GM12878 (cell line): ENCODE data around the gene KCTD2. TPM values are rescaled to one million over a fixed set of nuclear protein-coding genes. Genes with fewer than 3 reads are reported as not detected.

ENCODE experiments used
- ATAC-seq: fragments of 200-7000 bp; cut with Tn5 transposase; 3 replicates; pipeline ENCODE4 v1.9.1; 2020; ENCODE audit warnings: mild to moderate bottlenecking, moderate library complexity
- BruUV-seq: library from RNA; stranded (reverse); fragments of 400-500 nt; replicated peaks from 2 replicates; lab custom pipeline; 2021; lab: Mats Ljungman, UMichigan
- CTCF ChIA-PET: fragments of 300-600 bp; sonication (Branson Sonifier 250); formaldehyde crosslinking; extraction: SDS; loops from one replicate; lab custom pipeline; 2021; ENCODE audit warnings: inconsistent platforms; lab: Yijun Ruan, JAX
- POLR2A ChIA-PET: fragments of 350-600 bp; formaldehyde crosslinking; extraction: SDS; loops from one replicate; lab custom pipeline; 2021; ENCODE audit warnings: inconsistent platforms; lab: Charles Lee
- RAD21 ChIA-PET: fragments of 300-600 bp; sonication (Branson Sonifier 250); formaldehyde crosslinking; loops from one replicate; lab custom pipeline; 2023; ENCODE audit warnings: antibody characterized with exemption; ENCODE audit not compliant: unreplicated experiment; lab: Charles Lee
- SMC1A ChIA-PET: fragments of 300-600 bp; sonication (Branson Sonifier 250); formaldehyde crosslinking; loops from one replicate; lab custom pipeline; 2023; ENCODE audit not compliant: unreplicated experiment, uncharacterized antibody; lab: Charles Lee
- DNase-seq: peaks from one replicate; pipeline ENCODE4 v3.0.0-alpha.2; 2011; ENCODE audit warnings: low read depth, low spot score
- FAIRE-seq: peaks from 3 replicates; lab custom pipeline; 2011; peaks lifted over from hg19 to GRCh38; lab: Jason Lieb, UNC
- H2AFZ ChIP-seq: 2 replicates; pipeline ENCODE4 v1.6.0; 2011; ENCODE audit warnings: low read depth, low read length, control low read depth; ENCODE audit not compliant: control insufficient read depth
- H3K27ac ChIP-seq: 2 replicates; pipeline ENCODE4 v1.5.1; 2011; ENCODE audit warnings: control low read depth; ENCODE audit not compliant: control insufficient read depth, insufficient read depth
- H3K27me3 ChIP-seq, 2 experiments: replicated peaks in 1 of 2; 2 replicates each; pipeline versions ENCODE4 v1.6.0 to v1.6.1; 2011; ENCODE audit warnings: low read length in 1 of 2; ENCODE audit not compliant: control insufficient read depth in 2 of 2, insufficient read depth in 2 of 2
- H3K36me3 ChIP-seq, 2 experiments: 2 replicates each; pipeline ENCODE4 v1.5.1; 2011; ENCODE audit warnings: low read length in 1 of 2; ENCODE audit not compliant: control insufficient read depth in 2 of 2, insufficient read depth in 2 of 2
- H3K4me1 ChIP-seq: 2 replicates; pipeline ENCODE4 v1.6.1; 2011; ENCODE audit warnings: mild to moderate bottlenecking, low read length, moderate library complexity, mixed read lengths; ENCODE audit not compliant: control insufficient read depth, insufficient read depth
- H3K4me2 ChIP-seq: 2 replicates; pipeline ENCODE4 v1.6.0; 2011; ENCODE audit warnings: control low read depth; ENCODE audit not compliant: control insufficient read depth, insufficient read depth
- H3K4me3 ChIP-seq: fragments of 200-600 bp; sonication (generic); 2 replicates; pipeline ENCODE4 v1.5.1; 2016
- H3K79me2 ChIP-seq: 2 replicates; pipeline ENCODE4 v1.6.0; 2011; ENCODE audit warnings: low read length; ENCODE audit not compliant: control insufficient read depth, insufficient read depth
- H3K9ac ChIP-seq: 2 replicates; pipeline ENCODE4 v1.8.0; 2011; ENCODE audit warnings: low read length, control low read depth, mixed read lengths; ENCODE audit not compliant: control insufficient read depth, insufficient read depth
- H3K9me3 ChIP-seq: replicated peaks from 3 replicates; pipeline ENCODE4 v1.5.1; 2011; ENCODE audit warnings: mild to moderate bottlenecking, low read length; ENCODE audit not compliant: control insufficient read depth, insufficient read depth
- H4K20me1 ChIP-seq: 2 replicates; pipeline ENCODE4 v1.6.0; 2011; ENCODE audit not compliant: control insufficient read depth, insufficient read depth
- CBFB ChIP-seq: IDR thresholded peaks from 2 replicates; pipeline ENCODE4 v1.6.1; 2016; ENCODE audit warnings: antibody characterized with exemption, low read depth
- CHD2 ChIP-seq: IDR thresholded peaks from 2 replicates; pipeline ENCODE4 v1.6.1; 2011; ENCODE audit warnings: low read depth, low read length, improper control_type of control experiment, borderline replicate concordance
- EGR1 ChIP-seq, 2 experiments: IDR thresholded peaks; 1 replicate in 1 of 2; 2 replicates in 1 of 2; pipeline ENCODE4 v1.6.1; 2011 to 2012; ENCODE audit warnings: low read depth in 2 of 2, low read length in 2 of 2, borderline replicate concordance in 1 of 2, mild to moderate bottlenecking in 1 of 2, moderate library complexity in 1 of 2
- FOXM1 ChIP-seq: IDR thresholded peaks from 2 replicates; pipeline ENCODE4 v1.6.1; 2012; ENCODE audit warnings: low read depth, mild to moderate bottlenecking, inconsistent platforms, low read length, moderate library complexity
- KDM1A ChIP-seq: fragments of 200-600 bp; sonication (generic); IDR thresholded peaks from 2 replicates; pipeline ENCODE4 v1.6.1; 2016; ENCODE audit warnings: borderline replicate concordance
- NFYA ChIP-seq: IDR thresholded peaks from 2 replicates; pipeline ENCODE4 v1.6.1; 2011; ENCODE audit warnings: low read depth, mild to moderate bottlenecking, low read length, improper control_type of control experiment, borderline replicate concordance
- NFYB ChIP-seq: IDR thresholded peaks from 2 replicates; pipeline ENCODE4 v1.6.1; 2011; ENCODE audit warnings: low read depth, mild to moderate bottlenecking, low read length, improper control_type of control experiment, moderate library complexity; ENCODE audit not compliant: insufficient read depth
- NR2C1 ChIP-seq: fragments of 450-650 bp; IDR thresholded peaks from 2 replicates; pipeline ENCODE4 v1.6.1; 2017; ENCODE audit warnings: antibody characterized with exemption, mild to moderate bottlenecking, moderate library complexity
- POLR2AphosphoS5 ChIP-seq: IDR thresholded peaks from 2 replicates; pipeline ENCODE4 v1.6.1; 2011; ENCODE audit warnings: mild to moderate bottlenecking, low read length, inconsistent platforms
- RCOR1 ChIP-seq: conservative IDR thresholded peaks from 2 replicates; pipeline ENCODE4 v1.6.1; 2012; ENCODE audit warnings: low read depth, low read length, improper control_type of control experiment
- RELA ChIP-seq: fragments of 450-650 bp; IDR thresholded peaks from 2 replicates; pipeline ENCODE4 v1.8.0; 2014; ENCODE audit warnings: borderline replicate concordance; ENCODE audit not compliant: partially characterized antibody
- SMAD1 ChIP-seq: fragments of 450-650 bp; IDR thresholded peaks from 2 replicates; pipeline ENCODE4 v1.6.1; 2018; ENCODE audit warnings: mild to moderate bottlenecking, low read depth; ENCODE audit not compliant: partially characterized antibody
- SMAD5 ChIP-seq: IDR thresholded peaks from 2 replicates; pipeline ENCODE4 v1.6.1; 2016; ENCODE audit warnings: antibody characterized with exemption, low read depth
- ZNF217 ChIP-seq: fragments of 450-650 bp; IDR thresholded peaks from 2 replicates; pipeline ENCODE4 v1.6.1; 2017; ENCODE audit warnings: antibody characterized with exemption, mild to moderate bottlenecking
- ZNF622 ChIP-seq: fragments of 450-650 bp; IDR thresholded peaks from 2 replicates; pipeline ENCODE4 v1.6.1; 2017; ENCODE audit warnings: mild to moderate bottlenecking, inconsistent platforms
- WGBS: methylation state at CpG from one replicate; pipeline ENCODE4 v1.1.6; 2016; ENCODE audit warnings: low lambda C conversion rate; ENCODE audit not compliant: insufficient replicate concordance, insufficient coverage; ENCODE audit errors: missing lambda C conversion rate; 5-methylcytosine and 5-hydroxymethylcytosine counted together
- in situ Hi-C: fragments of 300-500 bp; cut with MboI; formaldehyde crosslinking; loops from 9 replicates; pipeline ENCODE4 v1.14.3; 2018; ENCODE audit warnings: mixed read lengths
- intact Hi-C: fragments of 100-400 bp; cut with micrococcal nuclease; formaldehyde crosslinking; loops from one replicate; pipeline ENCODE4 v1.14.2; 2022; ENCODE audit not compliant: unreplicated experiment
- polyA plus RNA-seq, 11 experiments: library from polyadenylated mRNA; depleted of rRNA in 4 of 11; unstranded in 6 of 11; stranded (reverse) in 5 of 11; fragments of >200 nt; fragmentation: Nextera tagmentation in 4 of 11; fragmentation: Illumina TruSeq in 1 of 11; extraction: Ambion mirVana in 4 of 11; extraction: Trizol in 1 of 11; gene quantifications; 1 replicate in 1 of 11; 2 replicates in 10 of 11; pipeline versions ENCODE4 v1.2.1 to v1.2.3, GENCODE V29; 2011 to 2016; ENCODE audit warnings: inconsistent platforms in 2 of 11, missing spikeins in 2 of 11, low read depth in 1 of 11
- total RNA-seq, 4 experiments: library from RNA; depleted of rRNA in 3 of 4; stranded (reverse); fragments of >200 nt in 3 of 4; fragmentation: Illumina TruSeq in 1 of 4; extraction: Trizol in 1 of 4; gene quantifications; 2 replicates each; pipeline versions ENCODE4 v1.2.1 to v1.2.3, GENCODE V29; 2013 to 2021
- TF ChIP-seq, protein P1 (sequence below): fragments of 450-650 bp; formaldehyde crosslinking; IDR thresholded peaks from 2 replicates; pipeline ENCODE4 v1.4.0; 2022; ENCODE audit warnings: mild to moderate bottlenecking, moderate library complexity
- TF ChIP-seq, protein P2 (sequence below): IDR thresholded peaks from 2 replicates; pipeline ENCODE4 v1.6.1; 2012; ENCODE audit warnings: low read depth, low read length, improper control_type of control experiment

The KCTD2 gene
- total and polyA plus RNA-seq, 10 of the 15 experiments (the other 5 are each of a cell fraction or from before 2014, with no cell fraction given): 1.5 to 27.5 (median 13.7) TPM

DNA sequence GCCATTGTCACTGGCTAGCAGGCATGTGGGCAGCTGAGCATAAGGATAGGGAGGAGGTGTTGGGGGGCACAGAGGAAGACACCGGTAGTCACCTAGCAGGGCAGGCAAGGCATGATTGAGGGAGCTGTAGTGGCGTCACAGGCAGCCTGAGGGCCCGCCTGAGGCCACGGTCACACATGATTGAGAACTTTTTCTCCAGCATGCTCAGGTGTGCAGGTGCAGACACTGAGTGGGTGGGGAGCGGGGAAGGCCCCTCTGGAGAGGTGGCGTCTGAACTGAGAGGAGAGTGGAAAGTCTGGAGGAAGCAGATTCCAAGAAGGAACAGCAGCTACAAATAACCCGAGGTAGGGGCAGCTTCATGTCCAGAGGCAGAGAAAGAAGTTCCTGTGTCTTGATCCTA lies 51.8 kb downstream of the KCTD2 start:
- no peak for DNase-seq
- in situ Hi-C loops: no loop called here
- no peak overlapping the region for H3K27ac ChIP-seq
- CTCF ChIA-PET: interaction anchor here (0.6 to 1.6 kb wide), 4 partner anchors 15 to 103 kb away, joined by 3 to 7 read pairs (median 4); no protein-coding TSS in a partner anchor
- TF ChIP-seq FOXM1 (no peak), CHD2 (no peak), NR2C1 (no peak), KDM1A (no peak), NFYB (no peak), SMAD5 (no peak), SMAD1 (no peak), ZNF622 (no peak), ZNF217 (no peak), RCOR1 (no peak), NFYA (no peak), CBFB (no peak), POLR2AphosphoS5 (no peak), EGR1 (IDR thresholded peaks at IDR 0.05; ENCODE audit: borderline replicate concordance in 1 of 2, low read depth in 2 of 2, low read length in 2 of 2) (no peak), RELA (no peak)
- TF ChIP-seq, protein P1, sequence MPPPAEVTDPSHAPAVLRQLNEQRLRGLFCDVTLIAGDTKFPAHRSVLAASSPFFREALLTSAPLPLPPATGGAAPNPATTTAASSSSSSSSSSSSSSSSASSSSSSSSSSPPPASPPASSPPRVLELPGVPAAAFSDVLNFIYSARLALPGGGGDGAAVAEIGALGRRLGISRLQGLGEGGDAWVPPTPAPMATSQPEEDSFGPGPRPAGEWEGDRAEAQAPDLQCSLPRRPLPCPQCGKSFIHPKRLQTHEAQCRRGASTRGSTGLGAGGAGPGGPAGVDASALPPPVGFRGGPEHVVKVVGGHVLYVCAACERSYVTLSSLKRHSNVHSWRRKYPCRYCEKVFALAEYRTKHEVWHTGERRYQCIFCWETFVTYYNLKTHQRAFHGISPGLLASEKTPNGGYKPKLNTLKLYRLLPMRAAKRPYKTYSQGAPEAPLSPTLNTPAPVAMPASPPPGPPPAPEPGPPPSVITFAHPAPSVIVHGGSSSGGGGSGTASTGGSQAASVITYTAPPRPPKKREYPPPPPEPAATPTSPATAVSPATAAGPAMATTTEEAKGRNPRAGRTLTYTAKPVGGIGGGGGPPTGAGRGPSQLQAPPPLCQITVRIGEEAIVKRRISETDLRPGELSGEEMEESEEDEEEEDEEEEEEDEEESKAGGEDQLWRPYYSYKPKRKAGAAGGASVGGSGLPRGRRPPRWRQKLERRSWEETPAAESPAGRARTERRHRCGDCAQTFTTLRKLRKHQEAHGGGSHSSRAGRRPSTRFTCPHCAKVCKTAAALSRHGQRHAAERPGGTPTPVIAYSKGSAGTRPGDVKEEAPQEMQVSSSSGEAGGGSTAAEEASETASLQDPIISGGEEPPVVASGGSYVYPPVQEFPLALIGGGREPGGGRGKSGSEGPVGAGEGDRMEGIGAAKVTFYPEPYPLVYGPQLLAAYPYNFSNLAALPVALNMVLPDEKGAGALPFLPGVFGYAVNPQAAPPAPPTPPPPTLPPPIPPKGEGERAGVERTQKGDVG (CRISPR knock-in tag): no peak
- TF ChIP-seq, protein P2, sequence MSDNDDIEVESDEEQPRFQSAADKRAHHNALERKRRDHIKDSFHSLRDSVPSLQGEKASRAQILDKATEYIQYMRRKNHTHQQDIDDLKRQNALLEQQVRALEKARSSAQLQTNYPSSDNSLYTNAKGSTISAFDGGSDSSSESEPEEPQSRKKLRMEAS: no peak
- TF ChIP-seq, all 136 proteins: peak for 0
- intact Hi-C loops: no loop called here
- Histone ChIP-seq H3K79me2 (no peaks in the 10 kb centered on the region), H3K36me3 (no peaks in the 10 kb centered on the region), H3K9ac (no peak overlapping the region), H3K9me3 (no peaks in the 10 kb centered on the region), H3K4me3 (no peak overlapping the region), H3K4me2 (no peak overlapping the region), H3K27me3 (no peaks in the 10 kb centered on the region), H4K20me1 (no peaks in the 10 kb centered on the region), H3K4me1 (peaks cover 4% of the 10 kb centered on the region; the same call in 1 of the 2 replicates), H2AFZ (no peak overlapping the region)
- POLR2A ChIA-PET: interaction anchor here (0.6 to 1.1 kb wide), 5 partner anchors 11 to 99 kb away, joined by 3 to 5 read pairs (median 3); partner anchors contain the start of gene SLC16A5
- WGBS: 31% methylated on average over 7 of the region's 7 CpGs
- BruUV-seq: no TSS peak
- RAD21 ChIA-PET: no interaction called here
- FAIRE-seq: no peak
- ATAC-seq: no peak
- SMC1A ChIA-PET: interaction anchor here (0.8 to 1.2 kb wide), 4 partner anchors 14 to 101 kb away, joined by 3 to 4 read pairs (median 3); no protein-coding TSS in a partner anchor
